Small intestine (tissue), 7 donors: ENCODE measurements around the gene AOPEP. TPM values are rescaled to one million over a fixed set of nuclear protein-coding genes. Genes with fewer than 3 reads are reported as not detected.

Source experiments
- DNase-seq, 2 donors: peaks; one replicate each; pipeline versions ENCODE4 v3.0.0 to v3.0.0-alpha.2; 2013
- FAIRE-seq: peaks from 2 replicates; lab custom pipeline; 2012; peaks lifted over from hg19 to GRCh38; lab: Jason Lieb, UNC
- H3K27ac ChIP-seq, 3 donors: one replicate each; pipeline ENCODE4 v1.5.1; 2013; ENCODE audit warnings: low read length in 2 of 3, mild to moderate bottlenecking in 2 of 3, control low read depth in 1 of 3, inconsistent platforms in 1 of 3, low read depth in 1 of 3, moderate library complexity in 1 of 3
- H3K27me3 ChIP-seq, 3 donors: one replicate each; pipeline ENCODE4 v1.6.1; 2013; ENCODE audit warnings: low read length in 3 of 3, inconsistent platforms in 1 of 3; ENCODE audit not compliant: control insufficient read depth in 3 of 3, insufficient read depth in 3 of 3
- H3K36me3 ChIP-seq, 3 donors: one replicate each; pipeline ENCODE4 v1.6.1; 2013; ENCODE audit warnings: low read length in 3 of 3, inconsistent platforms in 1 of 3, low read depth in 1 of 3, mild to moderate bottlenecking in 1 of 3, moderate library complexity in 1 of 3; ENCODE audit not compliant: control insufficient read depth in 3 of 3, insufficient read depth in 2 of 3
- H3K4me1 ChIP-seq, 3 donors: one replicate each; pipeline ENCODE4 v1.6.1; 2013; ENCODE audit warnings: low read length in 2 of 3, inconsistent platforms in 1 of 3, low read depth in 1 of 3, mild to moderate bottlenecking in 1 of 3, moderate library complexity in 1 of 3; ENCODE audit not compliant: control insufficient read depth in 3 of 3, insufficient read depth in 2 of 3
- H3K4me3 ChIP-seq, 3 donors: one replicate each; pipeline ENCODE4 v1.5.1; 2013; ENCODE audit warnings: low read length in 3 of 3, control low read depth in 1 of 3, inconsistent platforms in 1 of 3, low read depth in 1 of 3, mild to moderate bottlenecking in 1 of 3, moderate library complexity in 1 of 3
- H3K9me3 ChIP-seq, 2 donors: one replicate each; pipeline ENCODE4 v1.6.1; 2013; ENCODE audit warnings: low read depth in 1 of 2, low read length in 1 of 2; ENCODE audit not compliant: control insufficient read depth in 2 of 2, insufficient read depth in 1 of 2
- WGBS, 3 donors: extraction: QIAGEN DNeasy Blood & Tissue Kit; methylation state at CpG; one replicate each; pipeline ENCODE4 v1.1.7; 2013; 5-methylcytosine and 5-hydroxymethylcytosine counted together
- polyA plus RNA-seq, 4 donors: library from polyadenylated mRNA; stranded (reverse) in 3 of 4; unstranded in 1 of 4; fragments of 200-250 nt in 3 of 4; fragments of 120-200 nt in 1 of 4; gene quantifications; one replicate each; pipeline versions ENCODE4 v1.2.1 to v1.2.3, GENCODE V29; 2013
- donor health status: healthy with polysubstance abuse.
- donor health status: control.
- donor health status: control.
- donor health status: Bipolar disorder and iron deficiency.
- donor health status: healthy.

The AOPEP gene
- polyA plus RNA-seq, 4 donors: 26.3 to 34.7 (median 28.4) TPM

GRCh38 chr9:94911211-94911610 is 184.7 kb downstream of the AOPEP start:
- Histone ChIP-seq H3K36me3 (peaks cover 0 to 2% (median 0%) of the 10 kb centered on the region in 3 donors), H3K27ac (no peak overlapping the region), H3K9me3 (no peaks in the 10 kb centered on the region), H3K4me1 (peaks cover 0 to 29% (median 5%) of the 10 kb centered on the region in 3 donors), H3K4me3 (no peak overlapping the region), H3K27me3 (no peaks in the 10 kb centered on the region)
- DNase-seq (no peak), FAIRE-seq (no peak)
- 90 to 93% (median 92%) methylated on average over 3 of the region's 3 CpGs for WGBS, 3 donors

- Histone ChIP-seq H3K27me3 (no peaks in the 10 kb centered on the region), H3K4me1 (peaks cover 0 to 32% (median 5%) of the 10 kb centered on the region in 3 donors), H3K9me3 (no peaks in the 10 kb centered on the region), H3K4me3 (no peak overlapping the region), H3K36me3 (peaks cover 0 to 3% (median 0%) of the 10 kb centered on the region in 3 donors), H3K27ac (no peak overlapping the region)
- DNase-seq (no peak), FAIRE-seq (no peak)
- WGBS, 3 donors: 93 to 96% (median 93%) methylated on average over 11 of the region's 11 CpGs
Measured at GRCh38 chr9:94911986-94912635, 185.6 kb downstream of the AOPEP start.

- WGBS, 3 donors: 84 to 89% (median 86%) methylated on average over 8 of the region's 8 CpGs
- no peaks in the 10 kb centered on the region for H3K9me3 ChIP-seq
- no peak for FAIRE-seq
- no peaks in the 10 kb centered on the region for H3K27me3 ChIP-seq
- no peak overlapping the region for H3K4me3 ChIP-seq
- H3K4me1 ChIP-seq: peaks cover 0 to 29% (median 5%) of the 10 kb centered on the region in 3 donors
- H3K36me3 ChIP-seq: peaks cover 0 to 3% (median 0%) of the 10 kb centered on the region in 3 donors
- H3K27ac ChIP-seq: no peak overlapping the region
- DNase-seq: no peak
Measured at GRCh38 chr9:94912700-94913249, 186.3 kb downstream of the AOPEP start.

- FAIRE-seq (no peak), DNase-seq (no peak)
- 22 to 58% (median 52%) methylated on average over 4 of the region's 4 CpGs for WGBS, 3 donors
- Histone ChIP-seq H3K4me3 (no peak overlapping the region), H3K9me3 (no peaks in the 10 kb centered on the region), H3K27me3 (no peaks in the 10 kb centered on the region), H3K4me1 (peaks cover 0 to 23% (median 2%) of the 10 kb centered on the region in 3 donors), H3K27ac (no peak overlapping the region), H3K36me3 (peaks cover 0 to 7% (median 0%) of the 10 kb centered on the region in 3 donors)
Measured at GRCh38 chr9:94913550-94913949, 187.1 kb downstream of the AOPEP start.

- 93 to 95% (median 94%) methylated on average over 17 of the region's 17 CpGs for WGBS, 3 donors
- H3K4me3 ChIP-seq: no peak overlapping the region
- FAIRE-seq: no peak
- H3K27ac ChIP-seq: no peak overlapping the region
- no peak for DNase-seq
- no peaks in the 10 kb centered on the region for H3K9me3 ChIP-seq
- peaks cover 0 to 7% (median 0%) of the 10 kb centered on the region in 3 donors for H3K36me3 ChIP-seq
- peaks cover 0 to 26% (median 0%) of the 10 kb centered on the region in 3 donors for H3K4me1 ChIP-seq
- no peaks in the 10 kb centered on the region for H3K27me3 ChIP-seq
Measured at GRCh38 chr9:94915476-94916450, 189.3 kb downstream of the AOPEP start.

GRCh38 chr9:94916956-94917355 is 190.5 kb downstream of the AOPEP start:
- peaks cover 0 to 28% (median 0%) of the 10 kb centered on the region in 3 donors for H3K4me1 ChIP-seq
- DNase-seq: no peak

GRCh38 chr9:94918038-94918753 is 191.7 kb downstream of the AOPEP start:
- no peak for FAIRE-seq
- Histone ChIP-seq H3K27ac (no peak overlapping the region), H3K4me3 (no peak overlapping the region), H3K4me1 (peaks cover 0 to 37% (median 4%) of the 10 kb centered on the region in 3 donors), H3K36me3 (peaks cover 0 to 7% (median 0%) of the 10 kb centered on the region in 3 donors), H3K9me3 (no peaks in the 10 kb centered on the region), H3K27me3 (no peaks in the 10 kb centered on the region)
- 67 to 75% (median 72%) methylated on average over 5 of the region's 5 CpGs for WGBS, 3 donors
- no peak for DNase-seq

More at GRCh38 chr9:94916956-94917355, 190.5 kb downstream of the AOPEP start:
- 81 to 90% (median 88%) methylated on average over 6 of the region's 6 CpGs for WGBS, 3 donors
- H3K36me3 ChIP-seq: peaks cover 0 to 7% (median 0%) of the 10 kb centered on the region in 3 donors
- no peaks in the 10 kb centered on the region for H3K9me3 ChIP-seq
- no peak overlapping the region for H3K27ac ChIP-seq
- no peak for FAIRE-seq
- H3K27me3 ChIP-seq: no peaks in the 10 kb centered on the region
- no peak overlapping the region for H3K4me3 ChIP-seq
